Nucleus accumbens (tissue), 56 donors: ENCODE data around the gene PPP3CA.

Experiments used
- DNase-seq, 56 donors: peaks; one replicate each; lab custom pipeline; 2025; lab: John Stamatoyannopoulos, UW

The PPP3CA gene

GRCh38 chr4:101291198-101291597 is 56.1 kb downstream of the PPP3CA start:
- DNase-seq, result no peak

DNA sequence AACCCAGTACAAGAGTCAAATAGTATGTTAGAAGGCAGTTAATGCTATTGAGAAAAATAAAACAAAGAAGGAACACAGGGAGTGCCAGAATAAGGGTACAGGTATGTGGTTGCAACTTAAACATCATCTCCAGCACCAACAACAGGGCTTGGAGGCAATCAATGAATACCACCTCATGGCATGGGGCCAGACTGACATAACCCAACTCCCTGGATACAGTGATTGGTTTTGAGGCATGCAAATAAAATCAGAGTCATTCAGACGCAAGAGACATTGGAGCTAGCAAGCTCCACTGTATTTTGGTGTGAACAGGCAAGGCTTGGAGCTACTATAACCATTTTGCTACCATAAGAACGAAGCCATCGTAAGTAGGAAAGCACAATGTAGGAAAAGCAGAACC is 56.7 kb downstream of the PPP3CA start:
- no peak for DNase-seq

- DNase-seq, result no peak
Observed at GRCh38 chr4:101289306-101289705, 58.0 kb downstream of the PPP3CA start.

DNA sequence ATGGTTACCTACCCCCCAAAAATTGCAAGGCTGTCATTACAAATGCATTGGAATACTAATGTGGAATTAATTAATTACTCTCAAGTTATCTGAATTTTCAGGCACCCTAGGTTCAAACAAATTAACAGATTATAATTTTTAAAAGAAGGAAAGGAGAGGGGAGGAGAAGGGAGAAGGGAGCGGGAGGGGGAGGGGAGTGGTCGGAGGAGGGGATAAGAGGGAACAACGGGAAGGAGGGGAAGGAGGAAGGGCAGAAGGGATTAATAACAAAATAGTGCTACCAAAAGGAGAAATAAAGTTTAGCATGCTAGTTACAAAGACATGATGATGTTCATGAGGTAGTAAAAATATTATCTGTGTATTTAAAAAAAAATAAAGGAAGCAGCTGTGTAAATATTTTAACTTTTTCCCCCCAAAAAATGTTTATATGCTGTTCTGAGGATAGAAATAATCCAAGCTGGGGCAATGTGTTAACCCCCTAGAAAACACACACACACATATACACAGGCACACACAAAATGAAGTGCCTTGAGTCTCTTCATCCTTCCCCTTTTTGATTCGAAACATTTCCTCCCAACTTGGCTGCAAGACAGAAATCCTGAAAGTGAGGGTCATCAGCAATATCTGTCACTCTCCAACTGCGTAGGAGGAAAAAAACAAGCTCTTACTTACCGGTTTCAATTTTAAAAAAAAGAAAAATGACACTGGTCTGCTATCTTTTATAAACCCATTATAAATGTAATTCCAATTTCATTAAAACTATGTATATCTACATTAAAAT is 58.8 kb downstream of the PPP3CA start:
- DNase-seq, result no peak

- no peak for DNase-seq
Observed at GRCh38 chr4:101287324-101287723, 60.0 kb downstream of the PPP3CA start.

DNA sequence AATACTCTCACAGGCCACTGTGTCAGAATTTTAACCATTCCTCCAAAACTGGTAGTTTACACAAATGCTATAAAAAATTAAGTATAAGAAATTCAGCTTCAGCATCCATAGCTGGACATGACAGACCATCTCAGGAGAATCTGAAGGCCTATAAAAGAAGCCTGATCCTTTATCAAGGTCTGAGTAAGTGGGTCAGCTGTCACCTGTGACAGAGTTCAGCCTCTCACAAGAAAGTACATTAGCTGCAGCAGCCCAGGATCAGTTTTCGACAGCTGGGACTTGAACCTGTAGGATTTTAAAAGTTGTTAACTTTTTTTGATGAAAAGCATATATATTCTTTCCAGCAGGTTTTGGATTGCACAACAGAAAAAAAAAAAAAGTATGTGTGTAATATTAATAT is 60.7 kb downstream of the PPP3CA start:
- no peak for DNase-seq

DNA sequence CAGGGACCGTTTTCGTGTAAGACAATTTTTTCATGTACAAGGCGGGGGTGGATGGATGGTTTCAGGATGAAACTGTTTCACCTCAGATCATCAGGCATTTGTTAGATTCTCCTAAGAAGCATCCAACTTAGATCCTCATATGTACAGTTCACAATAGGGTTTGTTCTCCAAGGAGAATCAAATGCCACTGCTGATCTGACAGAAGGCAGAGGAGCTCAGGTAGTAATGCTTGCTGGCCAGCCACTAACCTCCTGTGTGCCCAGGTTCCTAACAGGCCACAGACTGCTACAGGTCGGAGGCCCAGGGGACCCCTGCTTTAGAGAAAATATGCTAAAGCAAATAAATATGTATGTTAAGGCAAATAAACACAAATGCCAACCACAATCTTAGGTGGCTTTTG is 61.3 kb downstream of the PPP3CA start:
- DNase-seq, result no peak

- DNase-seq, result no peak
Observed at GRCh38 chr4:101284546-101284945, 62.8 kb downstream of the PPP3CA start.

- DNase-seq, result no peak
Observed at GRCh38 chr4:101283434-101283833, 63.9 kb downstream of the PPP3CA start.

- no peak for DNase-seq
Observed at GRCh38 chr4:101282076-101282844, 65.1 kb downstream of the PPP3CA start.

DNA sequence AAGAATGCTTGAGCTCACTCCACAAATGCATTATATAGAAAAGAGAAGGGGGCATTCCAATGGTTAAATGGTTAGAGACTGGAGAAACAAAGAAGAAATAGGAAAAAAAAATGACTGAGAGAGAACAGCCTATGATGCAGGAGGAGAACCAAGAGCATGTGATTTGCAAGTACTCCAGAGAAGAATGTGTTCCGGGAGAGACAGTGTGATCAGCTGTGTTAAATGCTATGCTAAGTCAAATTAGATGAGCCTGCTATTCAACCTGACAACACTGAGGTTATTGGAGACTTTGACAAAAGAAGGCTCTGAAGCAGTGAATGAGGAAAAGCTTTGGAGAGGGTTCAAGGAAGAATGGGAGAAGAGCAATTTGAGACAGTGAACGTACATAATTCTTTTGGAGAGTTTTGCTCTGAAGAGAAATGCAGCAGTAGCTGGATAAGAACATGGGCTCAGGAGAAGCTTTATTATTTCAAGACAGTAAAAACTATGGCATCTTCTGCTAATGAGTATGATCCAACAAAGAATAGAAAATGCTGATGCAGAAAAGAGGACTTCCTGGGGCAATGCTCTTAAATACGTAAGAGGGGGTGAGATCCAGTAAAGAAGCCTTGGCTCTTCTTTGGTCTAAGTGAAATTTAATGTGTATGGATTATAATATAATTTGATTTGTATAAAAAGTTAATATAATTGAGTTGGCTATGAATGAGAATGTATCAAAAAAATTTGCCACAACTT is 66.3 kb downstream of the PPP3CA start:
- DNase-seq, result no peak

DNA sequence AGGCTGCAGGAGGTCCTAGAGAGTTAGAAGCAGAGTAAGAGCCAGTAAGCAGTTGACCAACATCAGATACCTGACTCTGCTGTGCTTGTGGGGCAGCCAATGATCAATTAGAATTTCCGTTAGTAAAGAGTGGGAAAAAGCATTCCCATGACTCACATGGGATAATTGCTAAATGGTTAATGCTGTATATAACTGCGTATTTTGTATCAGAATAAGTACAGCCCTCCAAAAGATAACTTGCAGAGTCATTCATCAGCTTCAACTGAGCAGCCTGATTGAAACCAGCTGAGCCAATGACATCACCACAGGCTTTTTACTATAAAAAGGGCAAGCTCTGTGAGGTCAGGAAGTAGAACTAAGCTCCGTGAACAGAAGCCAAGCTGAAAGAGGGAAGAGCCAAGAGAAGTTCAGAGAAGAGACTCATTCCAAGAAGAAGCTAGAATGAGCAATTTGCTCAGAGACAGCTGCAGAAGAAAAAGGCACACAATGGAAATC is 67.9 kb downstream of the PPP3CA start:
- no peak for DNase-seq

GRCh38 chr4:101277671-101278070 is 69.7 kb downstream of the PPP3CA start:
- DNase-seq, result no peak

DNA sequence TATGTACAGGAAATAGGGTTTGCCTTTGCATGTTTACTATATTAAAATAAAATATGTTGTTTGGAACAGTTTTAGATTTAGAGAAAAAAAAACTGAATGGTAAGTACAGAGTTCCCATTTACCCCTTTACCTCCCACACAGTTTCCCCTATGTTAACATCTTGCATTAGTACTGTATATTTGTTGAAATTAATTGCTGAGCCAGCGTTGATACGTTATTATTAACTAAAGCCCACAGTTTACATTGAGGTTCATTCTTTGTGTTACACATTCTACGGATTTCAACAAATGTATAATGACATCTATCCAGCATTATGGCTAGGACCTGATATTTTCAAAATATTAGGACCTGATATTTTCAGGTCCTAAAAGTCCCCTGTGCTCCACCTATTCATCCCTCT is 70.7 kb downstream of the PPP3CA start:
- DNase-seq, result no peak

- DNase-seq, result no peak
Observed at GRCh38 chr4:101274888-101275752, 72.2 kb downstream of the PPP3CA start.

DNA sequence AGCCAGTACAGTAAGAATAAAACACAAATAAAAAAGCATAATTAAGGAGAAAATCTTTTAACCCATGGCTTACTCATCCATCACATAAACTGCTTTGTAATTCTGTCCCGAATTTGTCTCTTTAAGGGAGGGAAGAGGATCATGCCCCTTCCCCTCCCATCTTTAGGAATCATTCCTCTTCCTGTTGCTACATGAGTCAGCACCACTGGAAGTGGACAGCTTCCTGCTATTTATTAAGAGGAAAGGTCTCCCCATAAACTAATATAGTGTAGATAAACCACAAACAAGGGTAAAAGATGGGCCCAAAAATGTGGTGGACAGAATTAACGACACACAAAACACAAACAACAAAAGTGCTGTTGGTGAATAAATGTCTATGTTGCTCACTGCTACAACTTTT is 75.8 kb downstream of the PPP3CA start:
- no peak for DNase-seq

DNA sequence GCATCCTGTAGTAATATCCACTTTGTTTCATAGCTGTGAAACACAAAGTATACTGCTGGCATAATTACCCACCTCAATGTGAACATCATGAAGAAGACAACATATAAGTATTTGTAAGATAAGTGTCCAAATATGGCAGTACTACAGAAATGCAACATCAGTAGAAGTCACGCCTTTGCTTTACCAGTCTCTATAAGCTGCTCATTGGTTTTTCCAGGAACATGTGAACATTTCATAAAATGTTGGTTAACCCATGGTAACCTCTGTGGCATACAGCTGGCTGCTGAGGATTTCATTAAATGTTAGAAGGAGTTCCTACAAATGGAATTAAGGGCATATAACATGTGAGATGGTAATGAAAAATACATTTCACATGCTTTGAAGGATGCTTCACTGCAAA is 77.6 kb downstream of the PPP3CA start:
- no peak for DNase-seq

DNA sequence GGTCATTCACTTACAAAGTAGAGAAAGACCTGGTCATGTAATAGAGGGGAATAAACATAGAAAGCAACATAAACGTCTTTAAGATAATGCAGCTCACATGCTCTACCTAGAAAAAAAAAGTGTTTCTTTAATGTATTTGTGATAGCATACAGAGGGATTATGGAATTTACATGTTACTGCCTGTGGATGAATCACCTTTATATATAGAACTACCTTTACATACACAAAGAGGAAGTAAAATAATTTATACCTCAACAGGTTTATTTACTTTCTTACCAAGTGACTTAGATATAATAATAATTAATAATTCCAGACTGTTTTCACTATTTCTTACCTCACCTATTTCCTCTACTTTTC is 81.5 kb downstream of the PPP3CA start:
- no peak for DNase-seq

- no peak for DNase-seq
Observed at GRCh38 chr4:101264993-101265815, 82.1 kb downstream of the PPP3CA start.
